ENCODE data around the gene TCERG1.

DNA sequence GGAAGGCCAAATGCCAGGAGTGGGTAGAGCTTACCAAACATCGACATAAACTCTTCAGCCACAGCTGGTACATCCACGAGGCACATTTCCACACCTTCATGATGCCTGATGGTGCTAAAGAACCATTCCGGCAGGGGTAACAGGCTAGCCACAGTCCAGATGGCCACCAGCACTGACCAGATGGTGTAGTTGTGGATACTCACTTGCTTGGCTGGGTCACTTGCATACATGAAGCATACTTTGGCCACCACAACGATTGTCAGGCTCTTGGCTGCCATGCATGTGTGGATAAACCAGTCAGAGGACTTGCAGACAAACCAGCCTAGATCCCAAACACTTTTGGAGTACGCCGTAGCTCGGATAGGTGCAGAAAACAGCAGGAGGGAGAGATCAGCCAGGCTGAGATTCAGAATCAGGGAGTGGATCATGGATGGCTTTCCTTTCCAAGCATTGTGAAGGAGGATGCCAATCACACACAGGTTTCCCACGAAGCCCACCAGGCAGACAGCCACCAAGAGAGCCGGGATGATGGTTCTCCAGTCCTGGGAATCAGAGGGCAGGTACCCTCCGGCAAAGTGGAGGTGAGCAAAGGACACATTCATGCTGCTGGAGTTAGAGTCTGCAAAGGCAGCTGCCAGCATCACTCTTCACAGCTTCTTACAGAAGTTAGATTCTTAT is 68.5 kb downstream of the TCERG1 start:
- TF ChIP-seq, protein P1, sequence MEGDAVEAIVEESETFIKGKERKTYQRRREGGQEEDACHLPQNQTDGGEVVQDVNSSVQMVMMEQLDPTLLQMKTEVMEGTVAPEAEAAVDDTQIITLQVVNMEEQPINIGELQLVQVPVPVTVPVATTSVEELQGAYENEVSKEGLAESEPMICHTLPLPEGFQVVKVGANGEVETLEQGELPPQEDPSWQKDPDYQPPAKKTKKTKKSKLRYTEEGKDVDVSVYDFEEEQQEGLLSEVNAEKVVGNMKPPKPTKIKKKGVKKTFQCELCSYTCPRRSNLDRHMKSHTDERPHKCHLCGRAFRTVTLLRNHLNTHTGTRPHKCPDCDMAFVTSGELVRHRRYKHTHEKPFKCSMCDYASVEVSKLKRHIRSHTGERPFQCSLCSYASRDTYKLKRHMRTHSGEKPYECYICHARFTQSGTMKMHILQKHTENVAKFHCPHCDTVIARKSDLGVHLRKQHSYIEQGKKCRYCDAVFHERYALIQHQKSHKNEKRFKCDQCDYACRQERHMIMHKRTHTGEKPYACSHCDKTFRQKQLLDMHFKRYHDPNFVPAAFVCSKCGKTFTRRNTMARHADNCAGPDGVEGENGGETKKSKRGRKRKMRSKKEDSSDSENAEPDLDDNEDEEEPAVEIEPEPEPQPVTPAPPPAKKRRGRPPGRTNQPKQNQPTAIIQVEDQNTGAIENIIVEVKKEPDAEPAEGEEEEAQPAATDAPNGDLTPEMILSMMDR (IDR thresholded peaks at IDR 0.05 in 2 of 3, conservative IDR thresholded peaks at IDR 0.05 in 1 of 3; ENCODE audit: insufficient read depth in 2 of 3, low read depth in 1 of 3, low read length in 3 of 3), result no peak
- TF ChIP-seq, protein P2, sequence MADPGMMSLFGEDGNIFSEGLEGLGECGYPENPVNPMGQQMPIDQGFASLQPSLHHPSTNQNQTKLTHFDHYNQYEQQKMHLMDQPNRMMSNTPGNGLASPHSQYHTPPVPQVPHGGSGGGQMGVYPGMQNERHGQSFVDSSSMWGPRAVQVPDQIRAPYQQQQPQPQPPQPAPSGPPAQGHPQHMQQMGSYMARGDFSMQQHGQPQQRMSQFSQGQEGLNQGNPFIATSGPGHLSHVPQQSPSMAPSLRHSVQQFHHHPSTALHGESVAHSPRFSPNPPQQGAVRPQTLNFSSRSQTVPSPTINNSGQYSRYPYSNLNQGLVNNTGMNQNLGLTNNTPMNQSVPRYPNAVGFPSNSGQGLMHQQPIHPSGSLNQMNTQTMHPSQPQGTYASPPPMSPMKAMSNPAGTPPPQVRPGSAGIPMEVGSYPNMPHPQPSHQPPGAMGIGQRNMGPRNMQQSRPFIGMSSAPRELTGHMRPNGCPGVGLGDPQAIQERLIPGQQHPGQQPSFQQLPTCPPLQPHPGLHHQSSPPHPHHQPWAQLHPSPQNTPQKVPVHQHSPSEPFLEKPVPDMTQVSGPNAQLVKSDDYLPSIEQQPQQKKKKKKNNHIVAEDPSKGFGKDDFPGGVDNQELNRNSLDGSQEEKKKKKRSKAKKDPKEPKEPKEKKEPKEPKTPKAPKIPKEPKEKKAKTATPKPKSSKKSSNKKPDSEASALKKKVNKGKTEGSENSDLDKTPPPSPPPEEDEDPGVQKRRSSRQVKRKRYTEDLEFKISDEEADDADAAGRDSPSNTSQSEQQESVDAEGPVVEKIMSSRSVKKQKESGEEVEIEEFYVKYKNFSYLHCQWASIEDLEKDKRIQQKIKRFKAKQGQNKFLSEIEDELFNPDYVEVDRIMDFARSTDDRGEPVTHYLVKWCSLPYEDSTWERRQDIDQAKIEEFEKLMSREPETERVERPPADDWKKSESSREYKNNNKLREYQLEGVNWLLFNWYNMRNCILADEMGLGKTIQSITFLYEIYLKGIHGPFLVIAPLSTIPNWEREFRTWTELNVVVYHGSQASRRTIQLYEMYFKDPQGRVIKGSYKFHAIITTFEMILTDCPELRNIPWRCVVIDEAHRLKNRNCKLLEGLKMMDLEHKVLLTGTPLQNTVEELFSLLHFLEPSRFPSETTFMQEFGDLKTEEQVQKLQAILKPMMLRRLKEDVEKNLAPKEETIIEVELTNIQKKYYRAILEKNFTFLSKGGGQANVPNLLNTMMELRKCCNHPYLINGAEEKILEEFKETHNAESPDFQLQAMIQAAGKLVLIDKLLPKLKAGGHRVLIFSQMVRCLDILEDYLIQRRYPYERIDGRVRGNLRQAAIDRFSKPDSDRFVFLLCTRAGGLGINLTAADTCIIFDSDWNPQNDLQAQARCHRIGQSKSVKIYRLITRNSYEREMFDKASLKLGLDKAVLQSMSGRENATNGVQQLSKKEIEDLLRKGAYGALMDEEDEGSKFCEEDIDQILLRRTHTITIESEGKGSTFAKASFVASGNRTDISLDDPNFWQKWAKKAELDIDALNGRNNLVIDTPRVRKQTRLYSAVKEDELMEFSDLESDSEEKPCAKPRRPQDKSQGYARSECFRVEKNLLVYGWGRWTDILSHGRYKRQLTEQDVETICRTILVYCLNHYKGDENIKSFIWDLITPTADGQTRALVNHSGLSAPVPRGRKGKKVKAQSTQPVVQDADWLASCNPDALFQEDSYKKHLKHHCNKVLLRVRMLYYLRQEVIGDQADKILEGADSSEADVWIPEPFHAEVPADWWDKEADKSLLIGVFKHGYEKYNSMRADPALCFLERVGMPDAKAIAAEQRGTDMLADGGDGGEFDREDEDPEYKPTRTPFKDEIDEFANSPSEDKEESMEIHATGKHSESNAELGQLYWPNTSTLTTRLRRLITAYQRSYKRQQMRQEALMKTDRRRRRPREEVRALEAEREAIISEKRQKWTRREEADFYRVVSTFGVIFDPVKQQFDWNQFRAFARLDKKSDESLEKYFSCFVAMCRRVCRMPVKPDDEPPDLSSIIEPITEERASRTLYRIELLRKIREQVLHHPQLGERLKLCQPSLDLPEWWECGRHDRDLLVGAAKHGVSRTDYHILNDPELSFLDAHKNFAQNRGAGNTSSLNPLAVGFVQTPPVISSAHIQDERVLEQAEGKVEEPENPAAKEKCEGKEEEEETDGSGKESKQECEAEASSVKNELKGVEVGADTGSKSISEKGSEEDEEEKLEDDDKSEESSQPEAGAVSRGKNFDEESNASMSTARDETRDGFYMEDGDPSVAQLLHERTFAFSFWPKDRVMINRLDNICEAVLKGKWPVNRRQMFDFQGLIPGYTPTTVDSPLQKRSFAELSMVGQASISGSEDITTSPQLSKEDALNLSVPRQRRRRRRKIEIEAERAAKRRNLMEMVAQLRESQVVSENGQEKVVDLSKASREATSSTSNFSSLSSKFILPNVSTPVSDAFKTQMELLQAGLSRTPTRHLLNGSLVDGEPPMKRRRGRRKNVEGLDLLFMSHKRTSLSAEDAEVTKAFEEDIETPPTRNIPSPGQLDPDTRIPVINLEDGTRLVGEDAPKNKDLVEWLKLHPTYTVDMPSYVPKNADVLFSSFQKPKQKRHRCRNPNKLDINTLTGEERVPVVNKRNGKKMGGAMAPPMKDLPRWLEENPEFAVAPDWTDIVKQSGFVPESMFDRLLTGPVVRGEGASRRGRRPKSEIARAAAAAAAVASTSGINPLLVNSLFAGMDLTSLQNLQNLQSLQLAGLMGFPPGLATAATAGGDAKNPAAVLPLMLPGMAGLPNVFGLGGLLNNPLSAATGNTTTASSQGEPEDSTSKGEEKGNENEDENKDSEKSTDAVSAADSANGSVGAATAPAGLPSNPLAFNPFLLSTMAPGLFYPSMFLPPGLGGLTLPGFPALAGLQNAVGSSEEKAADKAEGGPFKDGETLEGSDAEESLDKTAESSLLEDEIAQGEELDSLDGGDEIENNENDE (IDR thresholded peaks at IDR 0.05; ENCODE audit: low read depth, low read length), result peak; percentile 9
- TF ChIP-seq RB1 (IDR thresholded peaks at IDR 0.05; ENCODE audit: low read depth), result no peak
- TF ChIP-seq EZH2 (IDR thresholded peaks at IDR 0.05; ENCODE audit: borderline replicate concordance, low read depth, low read length), result no peak
- TF ChIP-seq BHLHE40 (IDR thresholded peaks at IDR 0.05; ENCODE audit: low read length), result no peak
- no peak for TF ChIP-seq RFX7 (CRISPR knock-in tag; IDR thresholded peaks at IDR 0.05)
